ENCODE results near the gene COL9A2. TPM values are rescaled to one million over a fixed set of nuclear protein-coding genes. Genes with fewer than 3 reads are reported as not detected.

COL9A2 gene
- total RNA-seq, 1 experiment from 2014 or later, result 0.50 TPM

DNA sequence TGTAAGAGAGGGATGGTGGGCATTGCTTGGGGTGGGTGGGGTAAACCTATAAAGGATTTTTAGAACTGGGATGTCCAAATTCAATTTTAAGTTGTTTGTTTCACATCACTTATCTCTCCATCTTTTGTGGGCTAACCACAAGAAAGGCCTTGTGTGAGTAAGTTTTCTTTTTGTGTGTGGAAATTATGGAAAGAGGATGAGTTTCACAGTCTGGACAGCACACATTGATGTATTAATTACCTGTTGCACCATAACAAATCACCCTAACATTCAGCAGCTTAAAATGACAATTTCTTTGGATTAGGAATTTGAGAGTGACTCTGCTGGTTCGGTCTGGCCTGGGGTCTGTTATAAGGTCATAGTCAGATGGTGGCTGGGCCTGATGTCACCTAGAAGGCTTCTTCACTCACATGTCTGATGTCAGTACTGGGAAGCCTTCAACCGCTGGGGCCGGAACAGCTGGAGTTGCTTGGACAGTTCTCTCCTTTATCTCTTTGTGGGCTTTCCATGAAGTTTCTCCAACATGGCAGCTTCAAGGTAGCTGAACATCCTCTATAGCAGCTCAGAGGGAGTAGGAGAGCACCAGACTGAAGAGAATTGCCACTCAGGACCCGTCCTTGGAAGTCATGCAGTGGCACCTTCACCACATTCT lies 2.0 kb upstream of the COL9A2 start:
- no peak for DNase-seq (ENCODE audit: extremely low read depth, low read depth)

DNA sequence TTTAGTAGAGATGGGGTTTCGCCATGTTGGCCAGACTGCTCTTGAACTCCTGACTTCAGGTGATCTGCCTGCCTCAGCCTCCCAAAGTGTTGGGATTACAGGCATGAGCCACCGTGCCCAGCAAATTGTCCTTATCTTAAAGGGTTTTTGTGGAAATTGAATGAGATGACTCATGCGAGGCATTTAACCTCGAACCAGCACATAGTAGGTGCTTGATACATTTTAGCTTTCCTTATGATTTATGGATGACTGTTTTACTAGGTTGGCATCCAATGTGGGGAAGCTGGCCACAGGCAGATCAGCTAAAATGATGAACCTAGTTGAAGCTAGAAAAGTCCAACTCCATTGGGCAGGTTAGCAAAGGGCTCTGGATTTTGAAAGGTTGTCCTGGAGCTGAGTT lies 1.4 kb upstream of the COL9A2 start:
- DNase-seq (ENCODE audit: extremely low read depth, low read depth), result no peak

DNA sequence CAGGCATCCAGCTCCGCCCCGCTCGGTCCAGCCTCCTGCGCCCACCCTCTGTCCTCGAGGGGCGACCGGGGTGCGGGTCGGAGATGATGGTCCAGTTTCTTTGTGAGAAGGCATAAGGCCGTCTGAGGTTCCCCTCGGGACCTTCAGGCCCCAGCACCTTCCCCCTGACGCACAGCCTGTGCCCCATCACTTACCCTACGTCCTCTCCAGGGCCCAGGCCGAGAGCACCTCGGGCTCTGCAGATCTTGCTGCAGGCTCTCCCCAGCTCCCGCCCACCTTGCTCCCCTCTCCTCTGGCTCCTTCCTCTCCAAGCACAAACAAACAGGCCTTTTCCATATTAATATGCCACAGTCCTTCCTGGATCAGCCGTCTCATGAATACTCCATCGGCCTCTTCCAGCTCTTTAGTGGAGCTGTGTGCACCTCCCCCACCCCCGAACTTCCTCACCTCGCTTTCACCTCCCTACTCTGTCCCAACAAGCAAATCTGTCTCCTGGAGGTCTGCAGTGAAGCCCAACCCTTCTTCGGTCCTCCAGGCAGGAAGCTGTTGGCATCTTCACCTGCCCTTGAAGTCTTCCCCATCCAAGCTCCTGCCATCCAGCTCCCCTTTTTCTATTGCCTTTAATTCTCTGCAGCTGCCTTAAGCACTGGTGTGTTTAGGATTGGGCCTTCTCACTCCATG lies 448 bp upstream of the COL9A2 start:
- DNase-seq (ENCODE audit: extremely low read depth, low read depth), result no peak

GRCh38 chr1:40315795-40316594 lies 1.1 kb downstream of the COL9A2 start:
- DNase-seq (ENCODE audit: extremely low read depth, low read depth), result no peak

DNA sequence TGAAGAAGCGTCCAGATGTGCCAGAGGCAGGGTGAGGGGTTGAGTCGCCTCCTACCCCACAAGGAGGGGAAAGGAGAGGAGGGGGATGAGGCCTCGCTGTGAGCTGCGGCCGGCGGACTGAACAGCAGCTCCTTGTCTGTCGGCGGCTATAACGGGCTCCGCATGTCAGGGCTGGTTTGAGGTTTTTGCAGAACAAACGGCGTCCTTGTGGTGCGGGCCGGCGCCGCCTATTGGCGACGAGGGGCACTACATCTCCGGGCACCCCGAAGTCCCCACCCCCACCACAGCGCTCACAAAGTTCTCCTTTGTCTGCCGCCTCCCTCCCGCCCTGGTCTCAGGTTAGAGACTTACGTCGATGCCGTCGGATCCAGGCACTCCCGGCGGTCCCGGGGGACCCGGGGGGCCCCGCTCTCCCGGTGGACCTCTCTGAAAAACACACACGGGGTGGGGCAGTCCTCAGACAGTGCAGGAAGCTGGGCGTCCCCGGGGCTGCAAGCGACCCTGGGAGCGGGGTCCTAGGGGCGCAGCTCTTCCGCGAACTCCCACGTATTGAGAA lies 1.8 kb downstream of the COL9A2 start:
- peak; percentile 55 for DNase-seq (ENCODE audit: extremely low read depth, low read depth)

GRCh38 chr1:40314721-40315238 lies 2.3 kb downstream of the COL9A2 start:
- no peak for DNase-seq (ENCODE audit: extremely low read depth, low read depth)

DNA sequence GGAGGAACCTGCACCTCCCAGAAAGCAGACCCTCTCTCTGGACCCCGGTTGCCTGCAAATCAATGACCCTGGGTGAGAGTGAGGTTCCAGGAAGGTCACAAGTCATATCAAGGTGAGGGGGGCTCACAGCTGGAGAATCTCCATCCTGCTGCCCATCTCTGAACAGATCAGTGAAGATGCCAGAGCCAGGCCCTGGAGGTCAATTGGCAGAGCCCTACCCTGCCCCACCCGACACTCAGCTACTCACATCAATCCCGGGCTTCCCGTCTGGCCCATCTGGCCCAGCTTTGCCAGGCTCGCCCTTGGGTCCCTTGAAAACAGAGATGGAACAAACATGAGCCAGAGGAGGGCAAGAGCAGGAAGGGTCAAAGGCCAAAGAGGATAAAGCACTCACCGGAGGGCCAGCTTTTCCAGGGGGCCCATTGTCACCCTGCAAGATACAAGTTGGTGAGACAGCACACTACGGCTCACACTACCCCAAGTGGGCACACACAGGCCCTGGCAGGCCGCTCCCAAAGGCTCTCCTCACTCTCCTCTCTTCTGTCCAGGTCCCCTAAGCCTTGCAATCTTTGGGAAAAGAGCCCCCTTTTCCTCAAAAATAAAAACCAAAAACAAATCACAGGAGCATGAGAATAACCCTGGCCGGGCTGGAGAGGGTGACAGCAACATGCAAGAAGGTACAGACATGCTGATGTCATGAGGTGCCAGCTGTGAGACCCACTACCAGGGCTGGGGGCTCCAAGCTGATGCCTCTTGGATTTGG lies 2.9 kb downstream of the COL9A2 start:
- no peak for DNase-seq (ENCODE audit: extremely low read depth, low read depth)

GRCh38 chr1:40313329-40313957 lies 3.6 kb downstream of the COL9A2 start:
- no peak for DNase-seq (ENCODE audit: extremely low read depth, low read depth)

GRCh38 chr1:40312238-40313205 lies 4.6 kb downstream of the COL9A2 start:
- DNase-seq (ENCODE audit: extremely low read depth, low read depth), result no peak

- DNase-seq (ENCODE audit: extremely low read depth, low read depth), result no peak
These were observed 5.4 kb downstream of the COL9A2 start for GRCh38 chr1:40311692-40312091.

DNA sequence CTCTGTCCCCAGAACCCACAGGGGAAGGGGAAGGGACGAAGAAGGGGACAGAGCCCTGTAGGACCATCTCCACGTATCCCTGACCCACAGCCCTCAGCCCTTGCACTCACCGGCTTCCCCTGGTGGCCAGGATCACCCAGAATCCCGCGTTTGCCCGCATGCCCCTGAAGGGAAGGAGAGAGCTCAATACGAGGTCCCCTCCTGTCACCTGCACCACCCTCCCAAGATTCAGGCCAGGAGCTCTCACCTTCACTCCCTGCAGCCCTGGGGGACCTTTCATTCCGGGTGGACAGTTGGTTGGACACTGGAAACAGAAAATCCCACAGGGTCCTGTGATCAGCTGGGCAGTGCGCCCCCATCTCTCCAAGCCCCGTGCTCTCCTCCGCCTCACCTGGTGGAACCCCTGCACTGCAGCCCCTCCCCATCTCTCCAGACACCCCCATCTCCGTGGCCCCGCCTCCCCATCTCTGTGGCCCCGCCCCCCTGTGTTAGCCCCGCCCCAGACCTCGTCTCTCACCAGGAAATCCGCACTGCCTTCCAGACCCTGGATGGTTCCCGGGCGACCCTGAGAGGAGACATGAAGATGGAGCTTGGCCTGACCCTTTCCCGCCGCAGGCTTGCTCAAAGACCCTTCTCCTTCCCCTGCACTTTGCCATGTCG lies 6.0 kb downstream of the COL9A2 start:
- DNase-seq (ENCODE audit: extremely low read depth, low read depth), result no peak

- no peak for DNase-seq (ENCODE audit: extremely low read depth, low read depth)
These were observed 7.0 kb downstream of the COL9A2 start for GRCh38 chr1:40310129-40310461.

DNA sequence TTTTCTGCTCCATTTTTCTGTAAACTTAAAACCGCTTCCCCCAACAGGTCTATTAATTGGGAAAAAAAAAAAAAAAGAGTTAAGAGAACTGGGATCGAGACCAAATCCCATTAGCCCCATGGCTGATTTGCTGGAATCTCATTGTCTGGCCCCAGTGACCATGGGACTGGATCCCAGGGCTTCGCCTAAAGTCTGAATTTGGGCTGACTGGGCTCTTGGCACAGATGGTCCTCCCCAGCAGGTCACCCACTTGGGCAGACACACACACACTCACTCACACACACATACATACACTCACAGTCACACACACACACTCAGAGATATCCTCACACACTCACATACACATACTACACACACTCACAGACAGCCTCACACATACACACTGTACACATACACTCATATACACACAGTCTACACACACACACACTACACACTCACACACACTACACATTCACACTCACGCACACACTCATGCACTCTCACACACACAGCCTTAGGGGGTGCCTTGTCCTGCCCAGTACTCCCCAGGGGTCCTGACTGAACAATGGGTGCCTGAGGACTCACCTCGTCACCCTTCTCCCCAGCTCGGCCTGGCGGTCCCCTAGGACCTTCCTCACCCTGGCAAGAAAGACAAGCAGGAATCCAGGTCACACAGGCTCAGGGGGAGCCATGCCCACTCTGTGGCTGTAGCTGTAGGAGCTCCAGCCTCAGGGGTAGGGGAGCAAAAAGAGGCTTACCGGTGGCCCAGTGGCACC lies 7.5 kb downstream of the COL9A2 start:
- no peak for DNase-seq (ENCODE audit: extremely low read depth, low read depth)

- DNase-seq (ENCODE audit: extremely low read depth, low read depth), result no peak
These were observed 8.9 kb downstream of the COL9A2 start for GRCh38 chr1:40308036-40308727.

- DNase-seq (ENCODE audit: extremely low read depth, low read depth), result no peak
These were observed 9.9 kb downstream of the COL9A2 start for GRCh38 chr1:40307186-40307585.

DNA sequence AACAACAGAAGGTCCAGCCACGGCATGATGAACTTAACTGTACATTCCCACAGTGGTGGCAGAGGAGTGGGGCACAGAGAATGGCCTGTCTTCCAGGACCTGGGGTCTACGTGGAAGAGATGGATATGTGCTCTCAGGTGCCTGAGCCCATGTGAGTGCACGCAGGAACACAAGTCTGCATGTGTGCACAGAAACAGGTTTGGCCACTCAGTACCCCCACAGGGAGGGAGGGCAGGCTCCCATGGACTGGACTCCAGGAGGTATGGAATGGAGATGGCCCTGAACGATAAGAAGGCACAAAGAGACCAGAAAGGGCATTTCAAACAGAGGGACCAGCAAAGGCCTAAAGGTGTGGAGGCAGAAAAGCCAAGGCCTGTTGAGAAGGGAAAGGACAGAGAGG lies 10.8 kb downstream of the COL9A2 start:
- DNase-seq (ENCODE audit: extremely low read depth, low read depth), result no peak

GRCh38 chr1:40305871-40306270 lies 11.2 kb downstream of the COL9A2 start:
- no peak for DNase-seq (ENCODE audit: extremely low read depth, low read depth)

Measured in NCI-H460 (cell line).